HAP-1 (cell line): ENCODE data around the gene CEP72.
"Not testable (repeated sequence)": the region's sequence is repeated elsewhere in the genome, so short reads cannot be mapped to it uniquely, and the experiment has no call there.

ENCODE experiments used
- DNase-seq, 2 experiments: peaks; one replicate each; pipeline ENCODE4 v3.0.0-alpha.2; 2016 to 2020; ENCODE audit warnings: low spot score in 2 of 2
- H3K27me3 ChIP-seq: fragments of 250-450 bp; sonication (Bioruptor Pico); 2 replicates; pipeline ENCODE4 v1.5.1; 2020; ENCODE audit warnings: low read depth, mild to moderate bottlenecking, moderate library complexity
- H3K36me3 ChIP-seq: fragments of 250-450 bp; sonication (Bioruptor Pico); replicated peaks from 2 replicates; pipeline ENCODE4 v1.5.1; 2020; ENCODE audit warnings: mild to moderate bottlenecking
- H3K4me1 ChIP-seq: fragments of 250-450 bp; sonication (Bioruptor Pico); 2 replicates; pipeline ENCODE4 v1.5.1; 2020; ENCODE audit warnings: mild to moderate bottlenecking
- H3K4me3 ChIP-seq: fragments of 250-450 bp; sonication (Bioruptor Pico); 2 replicates; pipeline ENCODE4 v1.5.1; 2020; ENCODE audit warnings: mild to moderate bottlenecking, moderate library complexity
- H3K9me3 ChIP-seq: fragments of 250-450 bp; sonication (Bioruptor Pico); 2 replicates; pipeline ENCODE4 v1.5.1; 2020; ENCODE audit warnings: mild to moderate bottlenecking, moderate library complexity
- in situ Hi-C: fragments of 300-500 bp; cut with MboI; formaldehyde crosslinking; loops from 3 replicates; pipeline ENCODE4 v1.14.3; 2020; ENCODE audit warnings: low sequenced_read_pairs, inconsistent platforms, mixed read lengths

The CEP72 gene

GRCh38 chr5:620586-621180 lies 8.5 kb downstream of the CEP72 start:
- H3K4me3 ChIP-seq: no peak overlapping the region
- no peaks in the 10 kb centered on the region for H3K27me3 ChIP-seq
- no peaks in the 10 kb centered on the region for H3K4me1 ChIP-seq
- H3K36me3 ChIP-seq: peaks cover 58% of the 10 kb centered on the region
- DNase-seq: peak in 1 of 2 experiments; percentile 4
- in situ Hi-C loops: no loop called here
- H3K9me3 ChIP-seq: no peaks in the 10 kb centered on the region

- no peaks in the 10 kb centered on the region for H3K9me3 ChIP-seq
- in situ Hi-C loops: no loop called here
- peak in 1 of 2 experiments; percentile 5 for DNase-seq
- no peak overlapping the region for H3K4me3 ChIP-seq
- no peaks in the 10 kb centered on the region for H3K4me1 ChIP-seq
- H3K27me3 ChIP-seq: no peaks in the 10 kb centered on the region
- peaks cover 64% of the 10 kb centered on the region for H3K36me3 ChIP-seq
Observed at GRCh38 chr5:621341-621761, 9.2 kb downstream of the CEP72 start.

GRCh38 chr5:622359-622758 lies 10.2 kb downstream of the CEP72 start:
- Histone ChIP-seq H3K27me3 (no peaks in the 10 kb centered on the region), H3K9me3 (no peaks in the 10 kb centered on the region), H3K4me3 (no peak overlapping the region), H3K4me1 (no peaks in the 10 kb centered on the region), H3K36me3 (peaks cover 73% of the 10 kb centered on the region)
- in situ Hi-C loops: no loop called here
- no peak for DNase-seq

GRCh38 chr5:622946-623522 lies 10.9 kb downstream of the CEP72 start:
- Histone ChIP-seq H3K27me3 (no peaks in the 10 kb centered on the region), H3K4me1 (peaks cover 2% of the 10 kb centered on the region), H3K36me3 (peaks cover 78% of the 10 kb centered on the region), H3K9me3 (no peaks in the 10 kb centered on the region), H3K4me3 (no peak overlapping the region)
- DNase-seq: no peak
- in situ Hi-C loops: no loop called here

- in situ Hi-C loops: no loop called here
- H3K36me3 ChIP-seq: peaks cover 79% of the 10 kb centered on the region
Observed at GRCh38 chr5:623531-623930, 11.4 kb downstream of the CEP72 start.

GRCh38 chr5:624118-624950 lies 12.2 kb downstream of the CEP72 start:
- Histone ChIP-seq H3K4me3 (no peak overlapping the region), H3K36me3 (peaks cover 73% of the 10 kb centered on the region), H3K27me3 (no peaks in the 10 kb centered on the region), H3K9me3 (no peaks in the 10 kb centered on the region), H3K4me1 (peaks cover 4% of the 10 kb centered on the region)
- no peak for DNase-seq
- in situ Hi-C loops: no loop called here

More at GRCh38 chr5:623531-623930, 11.4 kb downstream of the CEP72 start:
- no peak for DNase-seq
- no peak overlapping the region for H3K4me3 ChIP-seq
- no peaks in the 10 kb centered on the region for H3K9me3 ChIP-seq
- H3K4me1 ChIP-seq: peaks cover 4% of the 10 kb centered on the region
- H3K27me3 ChIP-seq: no peaks in the 10 kb centered on the region

GRCh38 chr5:624951-625230 lies 12.8 kb downstream of the CEP72 start:
- peaks cover 4% of the 10 kb centered on the region for H3K4me1 ChIP-seq
- no peaks in the 10 kb centered on the region for H3K27me3 ChIP-seq
- no peak overlapping the region for H3K4me3 ChIP-seq
- H3K36me3 ChIP-seq: peaks cover 68% of the 10 kb centered on the region
- no peaks in the 10 kb centered on the region for H3K9me3 ChIP-seq
- no peak for DNase-seq
- in situ Hi-C loops: no loop called here

- DNase-seq: no peak
- in situ Hi-C loops: no loop called here
- H3K4me3 ChIP-seq: no peak overlapping the region
- peaks cover 61% of the 10 kb centered on the region for H3K36me3 ChIP-seq
- H3K9me3 ChIP-seq: no peaks in the 10 kb centered on the region
- H3K27me3 ChIP-seq: no peaks in the 10 kb centered on the region
- H3K4me1 ChIP-seq: peaks cover 4% of the 10 kb centered on the region
Observed at GRCh38 chr5:625516-625915, 13.4 kb downstream of the CEP72 start.

GRCh38 chr5:626850-627249 lies 14.7 kb downstream of the CEP72 start:
- Histone ChIP-seq H3K9me3 (no peaks in the 10 kb centered on the region), H3K36me3 (peaks cover 48% of the 10 kb centered on the region), H3K27me3 (no peaks in the 10 kb centered on the region), H3K4me3 (no peak overlapping the region), H3K4me1 (peaks cover 4% of the 10 kb centered on the region)
- no peak for DNase-seq
- in situ Hi-C loops: no loop called here

- H3K9me3 ChIP-seq: no peaks in the 10 kb centered on the region
- in situ Hi-C loops: no loop called here
- no peak overlapping the region for H3K4me3 ChIP-seq
- peaks cover 39% of the 10 kb centered on the region for H3K36me3 ChIP-seq
- DNase-seq: no peak
- H3K27me3 ChIP-seq: no peaks in the 10 kb centered on the region
- peaks cover 4% of the 10 kb centered on the region for H3K4me1 ChIP-seq
Observed at GRCh38 chr5:627840-628239, 15.7 kb downstream of the CEP72 start.

GRCh38 chr5:628351-629205 lies 16.4 kb downstream of the CEP72 start:
- H3K36me3 ChIP-seq: peaks cover 39% of the 10 kb centered on the region
- peak; percentile 63 to 70 for DNase-seq
- H3K27me3 ChIP-seq, H3K9me3 ChIP-seq, H3K4me3 ChIP-seq, in situ Hi-C loops, H3K4me1 ChIP-seq: not testable (repeated sequence)

GRCh38 chr5:633501-633955 lies 21.4 kb downstream of the CEP72 start:
- H3K36me3 ChIP-seq: peaks cover 35% of the 10 kb centered on the region
- H3K4me3 ChIP-seq: no peak overlapping the region
- DNase-seq: peak in 1 of 2 experiments; percentile 7
- no peaks in the 10 kb centered on the region for H3K9me3 ChIP-seq
- in situ Hi-C loops: no loop called here
- H3K27me3 ChIP-seq: no peaks in the 10 kb centered on the region
- H3K4me1 ChIP-seq: no peaks in the 10 kb centered on the region

- Histone ChIP-seq H3K4me3 (no peak overlapping the region), H3K36me3 (peaks cover 39% of the 10 kb centered on the region), H3K27me3 (no peaks in the 10 kb centered on the region), H3K4me1 (no peaks in the 10 kb centered on the region), H3K9me3 (no peaks in the 10 kb centered on the region)
- in situ Hi-C loops: no loop called here
- DNase-seq: peak in 1 of 2 experiments; percentile 5
Observed at GRCh38 chr5:634191-634590, 22.1 kb downstream of the CEP72 start.
